NCI-H460 (cell line): Measurements from ENCODE around the gene LMNB1. TPM values are rescaled to one million over a fixed set of nuclear protein-coding genes. Genes with fewer than 3 reads are reported as not detected.

Source experiments
- DNase-seq: peaks from one replicate; pipeline ENCODE4 v3.0.0-alpha.2; 2016; ENCODE audit warnings: low read depth; ENCODE audit errors: extremely low read depth
- small RNA-seq, 2 experiments: library from RNA; depleted of rRNA; stranded (forward); fragments of <200 nt; gene quantifications; one replicate each; pipeline ENCODE3, GENCODE V24; 2014
- total RNA-seq: library from RNA; depleted of rRNA; stranded (reverse); fragments of >200 nt; shearing (Covaris generic); gene quantifications from 2 replicates; pipeline ENCODE4 v1.2.3, GENCODE V29; 2014; rRNA removed

Gene LMNB1
- total RNA-seq, 1 experiment from 2014 or later, result 67.1 TPM

- no peak for DNase-seq
Measured at GRCh38 chr5:126883564-126884245, 106.8 kb downstream of the LMNB1 start.

GRCh38 chr5:126884269-126884819 is 107.4 kb downstream of the LMNB1 start:
- no peak for DNase-seq

Small RNAs within 50 kb of the gene (small RNA-seq; reads per million reads assigned to genes)
- 0 reads per million in 2 experiments for gene RNU6-752P

Other genes with a start within 250 kb of the LMNB1 start
- 21.2 and 27.2 TPM in 2 replicates for gene ALDH7A1, start 181.9 kb upstream of the LMNB1 start, total RNA-seq
- 46.8 and 62.6 TPM in 2 replicates for gene PHAX, start 176.2 kb upstream of the LMNB1 start, total RNA-seq